HG03025 (cell line): Measurements from ENCODE around the gene COL12A1.

ENCODE experiments used
- ATAC-seq: cut with Tn5 transposase; IDR thresholded peaks from one replicate; pipeline ENCODE4 v1.9.1; 2021; ENCODE audit warnings: mild to moderate bottlenecking, moderate library complexity; ENCODE audit not compliant: unreplicated experiment, low FRiP score

Gene COL12A1

GRCh38 chr6:75205776-75206575 lies at the start of gene COL12A1:
Gene COL12A1, minus strand, starts transcription at chr6:75206053. Its CDS starts 3,261 bp downstream, at chr6:75202792.
- ATAC-seq = no peak

- no peak for ATAC-seq
Measured at GRCh38 chr6:75250552-75250951, 44.7 kb upstream of the COL12A1 start.

GRCh38 chr6:75249837-75250236 lies 44.0 kb upstream of the COL12A1 start:
- ATAC-seq = no peak

DNA sequence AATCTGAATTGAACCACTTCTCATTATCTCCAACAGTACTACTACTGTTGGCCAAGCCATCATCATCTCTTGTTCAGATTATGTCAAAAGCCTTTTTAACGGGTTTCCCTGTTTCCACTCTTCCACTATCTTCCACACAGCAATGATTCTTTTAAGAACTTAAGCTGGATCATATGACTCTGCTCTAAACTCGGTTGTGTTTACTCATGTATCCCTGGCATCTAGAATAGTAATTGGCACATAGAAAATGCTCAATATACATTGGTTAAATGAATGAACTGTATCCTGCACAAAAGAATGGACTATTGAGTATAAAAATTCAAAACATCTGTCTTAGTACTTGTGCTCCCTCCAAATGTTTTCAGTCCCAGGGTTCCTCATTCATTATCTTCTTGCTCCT lies 40.5 kb upstream of the COL12A1 start:
- no peak for ATAC-seq

GRCh38 chr6:75244063-75244584 lies 38.3 kb upstream of the COL12A1 start:
- ATAC-seq = peak; percentile 1

DNA sequence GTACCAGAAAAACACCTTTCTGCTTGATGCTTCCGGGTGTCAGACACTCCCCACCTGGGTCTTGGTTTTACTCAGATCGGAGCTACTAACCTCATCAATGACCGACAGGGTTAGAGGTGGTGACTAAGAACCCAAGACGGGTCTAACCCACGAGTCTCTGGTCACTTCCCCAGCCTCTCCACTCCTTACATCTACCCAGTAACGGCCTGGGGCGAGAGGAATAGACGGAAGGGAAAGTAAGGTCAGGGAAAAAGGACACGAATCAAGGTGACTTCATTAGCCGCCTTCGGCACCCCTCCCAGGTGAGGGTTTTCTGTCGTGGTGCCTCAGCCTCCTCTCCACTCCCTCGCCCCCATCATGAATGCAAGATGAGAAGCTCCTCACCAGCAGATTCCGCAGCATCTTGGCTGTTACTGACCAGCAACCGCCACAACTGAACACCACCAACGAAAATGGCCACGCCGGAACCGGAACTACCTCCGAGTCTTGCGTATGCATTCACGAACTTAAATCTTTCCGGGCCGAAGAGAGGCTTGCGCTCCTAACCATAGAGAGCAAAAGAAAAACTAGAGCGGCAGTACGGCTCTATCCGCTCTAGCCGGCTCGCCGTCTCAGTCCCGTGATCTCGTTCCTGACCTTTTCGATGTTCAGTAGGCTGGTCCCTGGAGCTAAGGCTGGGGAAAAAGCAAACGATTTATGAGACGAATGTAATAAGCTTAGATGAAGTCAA lies 37.6 kb upstream of the COL12A1 start, which contains the start of gene COX7A2:
COX7A2 (minus strand) TSS at position 469 of the 730 bp plus-strand sequence; CDS start at position 402, 67 bp downstream.
- ATAC-seq = peak; percentile 97

- no peak for ATAC-seq
Measured at GRCh38 chr6:75236630-75237029, 30.8 kb upstream of the COL12A1 start.

DNA sequence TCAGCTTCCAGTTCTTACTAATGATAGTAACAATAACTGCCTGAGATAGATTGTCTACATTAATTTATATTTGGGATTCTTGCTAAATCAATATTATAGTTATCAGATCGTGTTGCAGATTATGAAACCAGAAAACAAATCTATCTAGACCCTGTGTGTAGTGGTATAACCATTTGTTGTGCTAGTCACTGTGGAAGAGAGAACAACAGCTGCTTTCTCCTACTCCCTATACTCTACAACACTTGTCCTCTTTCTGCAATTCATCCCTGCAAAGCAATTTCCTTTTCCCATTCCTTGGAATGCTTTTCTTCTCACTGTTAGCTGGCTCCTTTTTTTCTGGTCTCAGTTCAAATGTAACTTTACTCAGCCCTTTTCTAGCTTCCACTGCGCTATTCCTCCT lies 29.4 kb upstream of the COL12A1 start:
- ATAC-seq = no peak

DNA sequence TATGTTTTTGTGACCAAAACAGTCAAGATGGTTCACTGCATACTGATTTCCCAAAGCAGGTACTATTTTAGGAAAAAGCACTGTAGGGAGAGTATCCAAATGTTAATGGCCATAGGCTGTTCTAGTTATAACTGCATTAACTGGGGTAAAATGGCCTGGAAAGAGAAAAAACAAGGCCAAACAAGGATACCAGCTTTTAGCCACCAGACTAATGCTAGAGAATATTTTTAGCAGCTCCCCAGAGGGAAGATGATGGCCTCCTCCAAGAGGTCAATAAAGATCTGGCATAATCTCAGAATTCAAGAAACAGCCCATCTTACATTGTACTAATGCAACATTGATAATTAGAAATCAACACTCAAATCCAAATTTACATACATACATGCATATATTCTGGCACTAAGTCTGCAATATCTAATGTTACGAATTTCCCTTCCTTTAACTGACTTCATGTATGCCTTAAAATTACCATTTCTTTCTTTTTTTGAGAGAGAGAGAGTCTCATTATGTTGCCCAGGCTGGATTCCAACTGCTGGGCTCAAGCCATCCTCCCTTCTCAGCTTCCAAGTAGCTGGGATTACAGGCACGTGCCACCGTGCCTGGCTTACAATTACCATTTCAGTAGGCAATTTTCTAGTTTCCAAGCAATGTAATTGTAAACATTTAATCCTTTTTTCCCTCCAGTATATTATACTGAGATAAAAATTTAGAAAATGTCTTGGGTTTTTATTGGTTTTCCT lies 28.4 kb upstream of the COL12A1 start:
- no peak for ATAC-seq

- ATAC-seq = no peak
Measured at GRCh38 chr6:75233092-75233615, 27.3 kb upstream of the COL12A1 start.

- no peak for ATAC-seq
Measured at GRCh38 chr6:75230484-75231325, 24.9 kb upstream of the COL12A1 start.

GRCh38 chr6:75224303-75224926 lies 18.6 kb upstream of the COL12A1 start:
- ATAC-seq = no peak

DNA sequence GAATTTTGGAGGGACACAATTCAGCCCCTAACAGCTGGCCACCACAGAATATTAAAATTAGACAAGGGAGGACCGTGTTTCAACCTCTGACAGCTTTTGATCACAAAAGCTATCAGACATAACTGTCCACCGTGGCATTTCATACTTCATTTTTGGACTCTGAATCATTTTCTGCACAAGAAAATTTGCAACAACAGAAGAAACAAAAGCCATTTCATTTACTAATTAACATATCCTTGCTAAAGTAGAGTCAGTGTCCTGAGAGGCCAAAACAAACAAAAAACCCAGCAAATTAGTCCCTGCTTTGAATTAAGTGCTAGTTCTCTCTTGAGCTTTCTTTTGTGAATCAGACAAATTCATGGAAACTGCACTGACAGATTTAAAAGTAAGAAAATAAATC lies 17.6 kb upstream of the COL12A1 start:
- ATAC-seq = no peak

GRCh38 chr6:75222261-75222660 lies 16.4 kb upstream of the COL12A1 start:
- no peak for ATAC-seq

GRCh38 chr6:75221116-75221515 lies 15.3 kb upstream of the COL12A1 start:
- no peak for ATAC-seq

- no peak for ATAC-seq
Measured at GRCh38 chr6:75220357-75220756, 14.5 kb upstream of the COL12A1 start.

GRCh38 chr6:75219263-75219662 lies 13.4 kb upstream of the COL12A1 start:
- no peak for ATAC-seq

DNA sequence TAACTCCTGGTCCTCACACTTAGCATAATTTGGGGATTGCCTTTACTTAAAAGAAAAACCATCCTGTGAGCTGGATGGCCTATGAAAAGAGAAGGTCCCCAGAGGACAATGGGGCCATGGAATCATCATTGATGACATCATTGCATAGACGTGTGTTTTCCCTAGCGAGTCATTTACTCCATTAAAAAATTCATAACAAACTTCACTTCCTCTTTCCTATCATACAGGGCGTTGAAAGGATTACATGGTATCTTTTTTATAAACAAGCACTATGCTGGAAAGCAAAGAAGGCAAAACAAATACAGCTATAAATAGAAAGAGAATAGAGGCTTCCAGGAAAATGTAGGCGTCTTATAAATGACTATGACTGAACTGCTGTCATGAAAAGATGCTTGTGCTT lies 11.3 kb upstream of the COL12A1 start:
- ATAC-seq = no peak

DNA sequence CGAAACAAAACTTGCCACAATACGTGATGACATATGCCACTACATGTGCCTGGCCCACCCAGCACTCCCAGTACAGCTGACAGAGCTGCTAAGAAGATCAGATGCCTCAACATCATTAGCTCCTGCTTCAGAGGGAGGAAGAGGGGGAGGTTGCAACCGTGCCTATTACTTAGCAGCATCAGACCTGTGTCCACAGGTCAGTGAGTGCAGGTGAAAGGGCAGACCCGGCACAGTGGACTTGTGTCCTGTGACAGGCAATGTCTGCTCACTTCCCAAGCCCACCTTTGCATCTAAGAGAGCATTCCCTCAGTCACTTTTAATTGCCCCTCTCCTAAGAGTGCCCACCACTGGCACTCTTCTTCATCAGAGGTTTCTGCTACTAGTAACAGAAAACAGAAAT lies 9.4 kb upstream of the COL12A1 start:
- ATAC-seq = no peak
